T-helper 2 cell treated with Interferon-gamma antibody and Interleukin-4, amounts not matched to agents 100 ng/mL and 5 ng/mL, for 36 hours (primary cell): ENCODE results near the gene RBM24. TPM values are rescaled to one million over a fixed set of nuclear protein-coding genes. Genes with fewer than 3 reads are reported as not detected.

ENCODE experiments used
- intact Hi-C: fragments of 100-400 bp; cut with micrococcal nuclease; formaldehyde crosslinking; loops from one replicate; pipeline ENCODE4 v1.15.1; 2023
- total RNA-seq: library from RNA; stranded (reverse); gene quantifications from 2 replicates; pipeline ENCODE4 v1.2.3, GENCODE V29; 2022

RBM24 gene
- total RNA-seq, 1 donor from 2014 or later: not detected

GRCh38 chr6:17341117-17341805 is 60.1 kb downstream of the RBM24 start:
- intact Hi-C loops: no loop called here

GRCh38 chr6:17341891-17342290 is 60.7 kb downstream of the RBM24 start:
- intact Hi-C loops: no loop called here

GRCh38 chr6:17343215-17343614 is 62.1 kb downstream of the RBM24 start:
- intact Hi-C loops: no loop called here

Other genes with a start within 250 kb of the RBM24 start
- gene STMND1, start 179.3 kb upstream of the RBM24 start, total RNA-seq: not detected in 2 replicates
- not detected in 2 replicates for gene CAP2, start 112.2 kb downstream of the RBM24 start, total RNA-seq